ENCODE data around the gene PARVA. TPM values are rescaled to one million over a fixed set of nuclear protein-coding genes. Genes with fewer than 3 reads are reported as not detected.
A peak's percentile ranks its signal among the peaks of the same experiment; 100 is the strongest.
"Not testable (repeated sequence)": the region's sequence is repeated elsewhere in the genome, so short reads cannot be mapped to it uniquely, and the experiment has no call there.

Gene PARVA
- total RNA-seq, 4 donors from 2014 or later = 181 to 228 (median 210) TPM

- H3K4me3 ChIP-seq = no peak overlapping the region
- intact Hi-C loops (cut with DNase I) = no loop called here
- H3K27ac ChIP-seq (replicated peaks in 1 of 4) = no peak overlapping the region
- no peaks in the 10 kb centered on the region for H3K27me3 ChIP-seq
- no peak for DNase-seq (ENCODE audit: extremely low spot score)
- no peak for TF ChIP-seq POLR2AphosphoS5 (IDR thresholded peaks at IDR 0.05)
- TF ChIP-seq EP300 (IDR thresholded peaks at IDR 0.05) = no peak
- TF ChIP-seq POLR2A (IDR thresholded peaks at IDR 0.05; ENCODE audit: low read depth) = no peak
- no peak for TF ChIP-seq CTCF (IDR thresholded peaks at IDR 0.05)
- no peaks in the 10 kb centered on the region for H3K9me3 ChIP-seq
- 100% methylated on average over 1 of the region's 1 CpG for WGBS
- H3K4me1 ChIP-seq = peaks cover 2 to 12% (median 9%) of the 10 kb centered on the region in 4 donors
- no peaks in the 10 kb centered on the region for H3K36me3 ChIP-seq
Observed at GRCh38 chr11:12363373-12363772, 14.0 kb upstream of the PARVA start.

- intact Hi-C loops (cut with DNase I) = not testable (repeated sequence)
- 53% methylated on average over 12 of the region's 14 CpGs for WGBS
Observed at GRCh38 chr11:12365965-12366575, 11.3 kb upstream of the PARVA start.

GRCh38 chr11:12367057-12367456, 10.3 kb upstream of the PARVA start:
- DNase-seq (ENCODE audit: extremely low spot score); H3K27me3 ChIP-seq; H3K36me3 ChIP-seq; H3K9me3 ChIP-seq; H3K27ac ChIP-seq (replicated peaks in 1 of 4); intact Hi-C loops (cut with DNase I); H3K4me3 ChIP-seq: not testable (repeated sequence)
- WGBS = 85% methylated on average over 6 of the region's 6 CpGs
- peaks cover 2 to 12% (median 9%) of the 10 kb centered on the region in 4 donors for H3K4me1 ChIP-seq

More at GRCh38 chr11:12365965-12366575, 11.3 kb upstream of the PARVA start:
- H3K36me3 ChIP-seq; H3K4me3 ChIP-seq; H3K27me3 ChIP-seq; H3K27ac ChIP-seq (replicated peaks in 1 of 4); H3K9me3 ChIP-seq: not testable (repeated sequence)
- peaks cover 2 to 12% (median 9%) of the 10 kb centered on the region in 4 donors for H3K4me1 ChIP-seq
- DNase-seq (ENCODE audit: extremely low spot score) = peak; percentile 57

GRCh38 chr11:12372111-12372510, 5.3 kb upstream of the PARVA start:
- intact Hi-C loops (cut with DNase I) = no loop called here
- H3K36me3 ChIP-seq = no peaks in the 10 kb centered on the region
- 84% methylated on average over 1 of the region's 1 CpG for WGBS
- peaks cover 11 to 23% (median 21%) of the 10 kb centered on the region in 4 donors for H3K4me1 ChIP-seq
- no peaks in the 10 kb centered on the region for H3K27me3 ChIP-seq
- H3K4me3 ChIP-seq = no peak overlapping the region
- no peak overlapping the region for H3K27ac ChIP-seq (replicated peaks in 1 of 4)
- no peaks in the 10 kb centered on the region for H3K9me3 ChIP-seq
- peak; percentile 31 for DNase-seq (ENCODE audit: extremely low spot score)
- no peak for TF ChIP-seq EP300 (IDR thresholded peaks at IDR 0.05)
- no peak for TF ChIP-seq CTCF (IDR thresholded peaks at IDR 0.05)
- no peak for TF ChIP-seq POLR2AphosphoS5 (IDR thresholded peaks at IDR 0.05)
- TF ChIP-seq POLR2A (IDR thresholded peaks at IDR 0.05; ENCODE audit: low read depth) = no peak

- H3K36me3 ChIP-seq = no peaks in the 10 kb centered on the region
- H3K27me3 ChIP-seq = no peaks in the 10 kb centered on the region
- peak overlapping the region; percentile 96 to 100 (median 98) for H3K27ac ChIP-seq (replicated peaks in 1 of 4)
- TF ChIP-seq POLR2AphosphoS5 (IDR thresholded peaks at IDR 0.05) = no peak
- no peak for TF ChIP-seq EP300 (IDR thresholded peaks at IDR 0.05)
- DNase-seq (ENCODE audit: extremely low spot score) = peak; percentile 24
- no peaks in the 10 kb centered on the region for H3K9me3 ChIP-seq
- intact Hi-C loops (cut with DNase I) = loop anchor here (2.0 to 5.0 kb wide), 2 partner anchors 45 to 297 kb away; partner anchors contain the start of gene TEAD1
- H3K4me3 ChIP-seq = no peak overlapping the region
- peaks cover 28 to 53% (median 45%) of the 10 kb centered on the region in 4 donors for H3K4me1 ChIP-seq
- WGBS = 40% methylated on average over 6 of the region's 7 CpGs
Observed at GRCh38 chr11:12375720-12376119, 1.7 kb upstream of the PARVA start.

- H3K27ac ChIP-seq (replicated peaks in 1 of 4) = peak overlapping the region; percentile 96 to 100 (median 98)
- peak; percentile 93 for DNase-seq (ENCODE audit: extremely low spot score)
- H3K36me3 ChIP-seq = peaks cover 0 to 5% (median 0%) of the 10 kb centered on the region in 4 donors
- TF ChIP-seq POLR2AphosphoS5 (IDR thresholded peaks at IDR 0.05) (peak; percentile 58 to 73), CTCF (IDR thresholded peaks at IDR 0.05) (no peak)
- WGBS = 49% methylated on average over 14 of the region's 14 CpGs
- intact Hi-C loops (cut with DNase I) = loop anchor here (2.0 to 5.0 kb wide), 2 partner anchors 46 to 296 kb away; partner anchors contain the start of gene TEAD1
- H3K4me1 ChIP-seq = peaks cover 29 to 60% (median 53%) of the 10 kb centered on the region in 4 donors
- H3K27me3 ChIP-seq = no peaks in the 10 kb centered on the region
- H3K4me3 ChIP-seq = peak overlapping the region; percentile 73 to 82 (median 78)
- no peaks in the 10 kb centered on the region for H3K9me3 ChIP-seq
Observed at GRCh38 chr11:12376259-12377081, 901 bp upstream of the PARVA start.

All from esophagus muscularis mucosa (tissue), 4 donors.